Body of pancreas (tissue), 4 donors: ENCODE data around the gene HOXA9. TPM values are rescaled to one million over a fixed set of nuclear protein-coding genes. Genes with fewer than 3 reads are reported as not detected.

Experiments used
- ATAC-seq: fragments of 150-250 bp; one replicate; pipeline ENCODE4 v1.9.1; 2016
- DNase-seq, 4 donors: peaks; one replicate each; pipeline ENCODE4 v3.0.0-alpha.2; 2019
- H3K27ac ChIP-seq, 4 donors: fragments of 200-600 bp; sonication (generic); 1 replicate in 3 of 4; 2 replicates in 1 of 4; pipeline versions ENCODE4 v1.5.1 to v1.6.1; 2016 to 2019; ENCODE audit warnings: mild to moderate bottlenecking in 1 of 4, mixed read lengths in 1 of 4, moderate library complexity in 1 of 4
- H3K27me3 ChIP-seq, 2 donors: fragments of 200-600 bp; sonication (generic); one replicate each; pipeline ENCODE4 v1.6.0; 2016; ENCODE audit warnings: mild to moderate bottlenecking in 1 of 2
- H3K36me3 ChIP-seq, 2 donors: fragments of 200-600 bp; sonication (generic); replicated peaks in 1 of 2; 2 replicates each; pipeline ENCODE4 v1.5.1; 2016; ENCODE audit warnings: low read depth in 2 of 2; ENCODE audit not compliant: insufficient read depth in 1 of 2
- H3K4me1 ChIP-seq: fragments of 200-600 bp; sonication (generic); one replicate; pipeline ENCODE4 v1.6.0; 2016
- H3K4me3 ChIP-seq, 2 donors: fragments of 200-600 bp; sonication (generic); 1 replicate in 1 of 2; 2 replicates in 1 of 2; pipeline ENCODE4 v1.5.1; 2016 to 2019
- H3K9me3 ChIP-seq, 3 donors: fragments of 200-600 bp; sonication (generic); 1 replicate in 2 of 3; 2 replicates in 1 of 3; pipeline ENCODE4 v1.5.1; 2016
- CTCF ChIP-seq, 7 experiments: fragments of 450-650 bp in 4 of 7; fragments of 200-600 bp in 3 of 7; sonication (generic) in 3 of 7; IDR thresholded peaks; one replicate each; pipeline ENCODE4 v1.5.1; 2016 to 2019; ENCODE audit warnings: antibody characterized with exemption in 7 of 7
- POLR2A ChIP-seq, 3 donors: fragments of 450-650 bp; IDR thresholded peaks; one replicate each; pipeline ENCODE4 v1.6.1; 2016; ENCODE audit warnings: antibody characterized with exemption in 3 of 3, mild to moderate bottlenecking in 2 of 3
- WGBS, 2 donors: methylation state at CpG; one replicate each; pipeline ENCODE4 v1.1.5; 2017; 5-methylcytosine and 5-hydroxymethylcytosine counted together
- intact Hi-C: fragments of 100-400 bp; cut with DNase I; formaldehyde crosslinking; loops from one replicate; pipeline ENCODE4 v1.15.1; 2023
- total RNA-seq, 2 donors: library from RNA; depleted of rRNA; stranded (reverse); fragments of >200 nt; gene quantifications; one replicate each; pipeline ENCODE4 v1.1.0, GENCODE V29; 2016

Gene HOXA9
- total RNA-seq, 2 donors from 2014 or later = not detected

DNA sequence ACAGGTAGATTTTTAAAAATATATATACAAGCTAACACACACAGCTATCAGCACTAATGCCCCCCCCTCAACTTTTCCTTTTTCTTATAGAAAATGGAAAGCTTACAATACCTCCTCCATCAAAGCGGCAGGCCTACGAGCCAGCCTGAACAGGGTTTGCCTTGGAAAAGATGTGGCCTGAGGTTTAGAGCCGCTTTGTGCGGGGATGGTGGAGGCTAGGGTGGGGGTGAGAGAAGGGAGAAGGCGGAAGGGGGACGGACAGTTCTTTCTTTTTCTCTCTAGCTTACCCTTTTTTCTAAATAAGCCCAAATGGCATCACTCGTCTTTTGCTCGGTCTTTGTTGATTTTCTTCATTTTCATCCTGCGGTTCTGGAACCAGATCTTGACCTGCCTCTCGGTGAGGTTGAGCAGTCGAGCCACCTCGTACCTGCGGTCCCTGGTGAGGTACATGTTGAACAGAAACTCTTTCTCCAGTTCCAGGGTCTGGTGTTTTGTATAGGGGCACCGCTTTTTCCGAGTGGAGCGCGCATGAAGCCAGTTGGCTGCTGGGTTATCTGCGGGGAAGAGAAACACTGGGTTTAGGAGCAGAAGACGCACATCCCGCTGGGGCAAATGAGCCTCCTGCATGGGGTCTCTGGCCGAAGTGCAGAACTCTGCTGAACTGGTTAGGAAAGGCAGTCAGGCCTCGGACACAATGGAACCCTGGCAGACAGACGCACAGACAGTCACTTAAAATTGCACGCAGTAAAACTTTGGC is 1.9 kb downstream of the HOXA9 start:
- ATAC-seq (no peak), DNase-seq (no peak)
- TF ChIP-seq CTCF (IDR thresholded peaks at IDR 0.05) (no peak), POLR2A (IDR thresholded peaks at IDR 0.05) (no peak)
- H3K27me3 ChIP-seq = peaks cover 0 to 68% of the 10 kb centered on the region in 2 donors
- 34 to 44% methylated on average over 24 of the region's 24 CpGs for WGBS, 2 donors
- H3K27ac ChIP-seq = no peak overlapping the region
- no peak overlapping the region for H3K4me3 ChIP-seq
- peaks cover 22% of the 10 kb centered on the region for H3K4me1 ChIP-seq
- H3K36me3 ChIP-seq = no peaks in the 10 kb centered on the region
- no peaks in the 10 kb centered on the region for H3K9me3 ChIP-seq
- intact Hi-C loops = loop anchor here (10.0 kb wide), 1 partner anchor 309 kb away; no protein-coding TSS in a partner anchor

DNA sequence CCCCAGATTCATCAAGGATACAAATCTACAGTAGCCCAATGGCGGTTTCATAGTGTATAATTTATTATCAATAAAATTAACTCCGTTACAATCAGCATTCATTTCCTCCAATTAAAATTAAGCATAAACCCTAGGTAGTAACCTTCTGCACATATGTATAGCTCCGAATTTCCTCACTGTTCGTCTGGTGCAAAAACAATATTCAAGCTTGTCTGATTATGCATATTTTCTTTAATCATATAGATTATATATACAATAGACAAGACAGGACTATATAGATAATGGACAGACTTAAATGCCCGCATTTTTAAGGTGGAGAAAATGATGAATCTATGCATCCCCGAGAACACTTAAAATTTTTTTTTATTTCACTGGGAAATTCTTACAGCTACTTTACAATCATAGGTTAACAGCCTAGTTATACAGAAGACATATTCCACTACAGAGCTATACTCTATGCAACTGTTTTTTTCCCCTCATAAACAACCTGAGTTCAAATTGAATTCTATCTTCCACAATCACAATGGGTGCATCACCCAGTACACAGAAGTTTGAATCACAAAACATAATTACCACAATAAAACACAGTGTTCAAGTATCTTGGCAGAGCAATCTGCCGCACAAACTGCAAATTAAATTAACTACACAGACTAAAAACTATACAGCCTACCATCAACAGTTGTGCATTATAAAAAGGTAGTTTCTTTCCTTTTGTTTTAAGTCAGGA is 2.6 kb downstream of the HOXA9 start:
- no peak overlapping the region for H3K27ac ChIP-seq

GRCh38 chr7:27161721-27162560 is 3.4 kb downstream of the HOXA9 start:
- ATAC-seq = no peak
- peak in 1 of 4 donors; percentile 9 for DNase-seq
- intact Hi-C loops = loop anchor here (10.0 kb wide), 1 partner anchor 307 kb away; no protein-coding TSS in a partner anchor
- Histone ChIP-seq H3K4me3 (no peak overlapping the region), H3K4me1 (peaks cover 22% of the 10 kb centered on the region), H3K9me3 (no peaks in the 10 kb centered on the region), H3K27me3 (peaks cover 0 to 64% of the 10 kb centered on the region in 2 donors), H3K27ac (no peak overlapping the region), H3K36me3 (no peaks in the 10 kb centered on the region)
- WGBS, 2 donors = 26 to 33% methylated on average over 24 to 30 of the region's 30 CpGs
- TF ChIP-seq CTCF (IDR thresholded peaks at IDR 0.05) (no peak), POLR2A (IDR thresholded peaks at IDR 0.05) (no peak)

More for the DNA sequence above, 2.6 kb downstream of the HOXA9 start:
- no peaks in the 10 kb centered on the region for H3K36me3 ChIP-seq
- DNase-seq = no peak
- TF ChIP-seq POLR2A (IDR thresholded peaks at IDR 0.05) (no peak), CTCF (IDR thresholded peaks at IDR 0.05) (no peak)
- no peak overlapping the region for H3K4me3 ChIP-seq
- peaks cover 0 to 69% of the 10 kb centered on the region in 2 donors for H3K27me3 ChIP-seq
- H3K4me1 ChIP-seq = peaks cover 22% of the 10 kb centered on the region
- 51 to 63% methylated on average over 7 of the region's 7 CpGs for WGBS, 2 donors
- no peaks in the 10 kb centered on the region for H3K9me3 ChIP-seq
- intact Hi-C loops = loop anchor here (10.0 kb wide), 1 partner anchor 308 kb away; no protein-coding TSS in a partner anchor
- no peak for ATAC-seq

DNA sequence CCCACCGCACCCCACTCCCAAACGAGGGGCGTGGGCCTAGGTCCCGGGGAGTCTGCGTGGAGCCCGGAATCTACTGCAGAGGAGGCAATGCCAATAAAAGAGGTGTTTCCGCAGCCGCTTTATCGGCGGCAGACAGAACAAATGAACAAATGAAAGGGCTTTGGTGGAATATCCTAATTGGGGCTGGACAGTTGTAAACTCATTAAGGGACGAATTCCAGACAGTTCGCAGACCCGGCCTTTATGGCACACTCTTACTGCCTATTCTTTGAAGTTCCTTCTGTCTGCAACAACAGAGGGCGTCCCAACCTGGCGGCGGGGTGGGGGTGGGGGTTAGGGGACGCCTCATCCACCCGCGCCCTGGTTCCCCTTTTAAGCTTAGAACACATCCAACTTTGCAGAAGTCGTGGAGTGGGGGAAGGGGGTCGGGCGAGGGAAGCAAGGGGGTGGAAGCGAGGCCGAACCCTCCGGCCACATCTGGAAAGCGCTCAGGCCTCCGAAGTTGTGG is 4.1 kb downstream of the HOXA9 start:
- no peaks in the 10 kb centered on the region for H3K9me3 ChIP-seq
- WGBS, 2 donors = 7 to 10% methylated on average over 13 to 25 of the region's 27 CpGs
- H3K27me3 ChIP-seq = peaks cover 0 to 64% of the 10 kb centered on the region in 2 donors
- ATAC-seq (no peak), DNase-seq (peak in 2 of 4 donors; percentile 11 to 53)
- H3K4me1 ChIP-seq = peaks cover 26% of the 10 kb centered on the region
- no peak for TF ChIP-seq POLR2A (IDR thresholded peaks at IDR 0.05)
- peak in 1 of 7 experiments; percentile 24 for TF ChIP-seq CTCF (IDR thresholded peaks at IDR 0.05)
- no peaks in the 10 kb centered on the region for H3K36me3 ChIP-seq
- H3K4me3 ChIP-seq = peak overlapping the region in 1 of 2 donors; percentile 44
- intact Hi-C loops = loop anchor here (10.0 kb wide), 1 partner anchor 306 kb away; no protein-coding TSS in a partner anchor
- H3K27ac ChIP-seq = no peak overlapping the region
